ENCODE measurements around the gene SERPINB11. TPM values are rescaled to one million over a fixed set of nuclear protein-coding genes. Genes with fewer than 3 reads are reported as not detected.

Gene SERPINB11
- total RNA-seq, 1 experiment from 2014 or later, result not detected

GRCh38 chr18:63731215-63731614, 28.5 kb downstream of the SERPINB11 start:
- CTCF ChIA-PET, result no interaction called here
- no peaks in the 10 kb centered on the region for H3K4me1 ChIP-seq (ENCODE audit: control insufficient read depth, insufficient read depth, low read length)
- intact Hi-C loops (cut with micrococcal nuclease; ENCODE audit: unreplicated experiment) (no loop called here), in situ Hi-C loops (cut with HindIII; ENCODE audit: low pct_unique_long_range_greater_than_20kb, low sequenced_read_pairs) (no loop called here)
- no peak for TF ChIP-seq SIN3A (IDR thresholded peaks at IDR 0.05; ENCODE audit: borderline replicate concordance, insufficient read depth, low read depth, low read length)
- no peak for ATAC-seq
- H3K27me3 ChIP-seq (ENCODE audit: control insufficient read depth, insufficient read depth, low read length), result no peaks in the 10 kb centered on the region
- no peaks in the 10 kb centered on the region for H3K36me3 ChIP-seq (ENCODE audit: control insufficient read depth, insufficient read depth, low read length)
- no peak overlapping the region for H3K27ac ChIP-seq (ENCODE audit: low read length)
- DNase-seq (ENCODE audit: low read depth, low spot score), result no peak
- POLR2A ChIA-PET, result no interaction called here
- BruUV-seq (replicated peaks), result no TSS peak
- no peaks in the 10 kb centered on the region for H3K9me3 ChIP-seq (ENCODE audit: control insufficient read depth, insufficient read depth, low read depth, low read length)
- H3K4me3 ChIP-seq (ENCODE audit: low read depth in 2 of 2, low read length in 2 of 2), result no peak overlapping the region

GRCh38 chr18:63736876-63737275, 34.1 kb downstream of the SERPINB11 start:
- H3K4me1 ChIP-seq (ENCODE audit: control insufficient read depth, insufficient read depth, low read length), result no peaks in the 10 kb centered on the region
- ATAC-seq (no peak), DNase-seq (ENCODE audit: low read depth, low spot score) (no peak)
- POLR2A ChIA-PET, result no interaction called here
- TF ChIP-seq REST (IDR thresholded peaks at IDR 0.05; ENCODE audit: insufficient read depth in 1 of 2, low read depth in 2 of 2, low read length in 1 of 2) (no peak), SIN3A (IDR thresholded peaks at IDR 0.05; ENCODE audit: borderline replicate concordance, insufficient read depth, low read depth, low read length) (no peak), TCF7L2 (IDR thresholded peaks at IDR 0.05; ENCODE audit: low read depth, low read length) (no peak), CTCF (IDR thresholded peaks at IDR 0.05) (no peak), POLR2AphosphoS5 (IDR thresholded peaks at IDR 0.05; ENCODE audit: low read depth, low read length) (no peak)
- no peaks in the 10 kb centered on the region for H3K27me3 ChIP-seq (ENCODE audit: control insufficient read depth, insufficient read depth, low read length)
- CTCF ChIA-PET, result no interaction called here
- no peaks in the 10 kb centered on the region for H3K36me3 ChIP-seq (ENCODE audit: control insufficient read depth, insufficient read depth, low read length)
- no peaks in the 10 kb centered on the region for H3K9me3 ChIP-seq (ENCODE audit: control insufficient read depth, insufficient read depth, low read depth, low read length)
- BruUV-seq (replicated peaks), result no TSS peak
- H3K27ac ChIP-seq (ENCODE audit: low read length), result no peak overlapping the region
- intact Hi-C loops (cut with micrococcal nuclease; ENCODE audit: unreplicated experiment), result no loop called here
- in situ Hi-C loops (cut with HindIII; ENCODE audit: low pct_unique_long_range_greater_than_20kb, low sequenced_read_pairs), result no loop called here
- H3K4me3 ChIP-seq (ENCODE audit: low read depth in 2 of 2, low read length in 2 of 2), result no peak overlapping the region

- ATAC-seq (no peak), DNase-seq (ENCODE audit: low read depth, low spot score) (no peak)
- BruUV-seq (replicated peaks), result no TSS peak
- intact Hi-C loops (cut with micrococcal nuclease; ENCODE audit: unreplicated experiment) (loop anchor here (2.0 kb wide), 1 partner anchor 223 kb away; no protein-coding TSS in a partner anchor), in situ Hi-C loops (cut with HindIII; ENCODE audit: low pct_unique_long_range_greater_than_20kb, low sequenced_read_pairs) (no loop called here)
- ChIA-PET CTCF (interaction anchor here (0.6 to 0.8 kb wide), 5 partner anchors 182 to 413 kb away, joined by 3 to 12 read pairs (median 7); no protein-coding TSS in a partner anchor), POLR2A (interaction anchor here (0.7 kb wide), 1 partner anchor 1041 kb away, joined by 13 read pairs; no protein-coding TSS in a partner anchor)
- Histone ChIP-seq H3K27ac (ENCODE audit: low read length) (no peak overlapping the region), H3K36me3 (ENCODE audit: control insufficient read depth, insufficient read depth, low read length) (no peaks in the 10 kb centered on the region), H3K9me3 (ENCODE audit: control insufficient read depth, insufficient read depth, low read depth, low read length) (no peaks in the 10 kb centered on the region), H3K27me3 (ENCODE audit: control insufficient read depth, insufficient read depth, low read length) (no peaks in the 10 kb centered on the region), H3K4me1 (ENCODE audit: control insufficient read depth, insufficient read depth, low read length) (no peaks in the 10 kb centered on the region), H3K4me3 (ENCODE audit: low read depth in 2 of 2, low read length in 2 of 2) (no peak overlapping the region)
- TF ChIP-seq CTCF (IDR thresholded peaks at IDR 0.05) (peak; percentile 10; the same call in 1 of the 2 replicates), SIN3A (IDR thresholded peaks at IDR 0.05; ENCODE audit: borderline replicate concordance, insufficient read depth, low read depth, low read length) (no peak), REST (IDR thresholded peaks at IDR 0.05; ENCODE audit: insufficient read depth in 1 of 2, low read depth in 2 of 2, low read length in 1 of 2) (no peak), TCF7L2 (IDR thresholded peaks at IDR 0.05; ENCODE audit: low read depth, low read length) (no peak), POLR2AphosphoS5 (IDR thresholded peaks at IDR 0.05; ENCODE audit: low read depth, low read length) (no peak)
Measured at GRCh38 chr18:63741769-63742168, 39.0 kb downstream of the SERPINB11 start.
